GM23338 (cell line): ENCODE results near the gene FABP6. TPM values are rescaled to one million over a fixed set of nuclear protein-coding genes. Genes with fewer than 3 reads are reported as not detected.

Experiments
- ATAC-seq: fragments of 200-7000 bp; cut with Tn5 transposase; 3 replicates; pipeline ENCODE4 v1.9.1; 2020
- DNase-seq: peaks from one replicate; pipeline ENCODE4 v3.0.0-alpha.2; 2015; ENCODE audit warnings: low spot score
- H2AFZ ChIP-seq: fragments of 200-600 bp; sonication (generic); 2 replicates; pipeline ENCODE4 v1.8.0; 2016; ENCODE audit warnings: antibody characterized with exemption, mild to moderate bottlenecking, moderate library complexity
- H3F3A ChIP-seq: fragments of 200-600 bp; sonication (generic); replicated peaks from 2 replicates; pipeline ENCODE4 v1.8.0; 2017; ENCODE audit warnings: antibody characterized with exemption, mixed run types, low read depth
- H3K27ac ChIP-seq: fragments of 200-600 bp; sonication (generic); 2 replicates; pipeline ENCODE4 v1.6.1; 2016; ENCODE audit warnings: low read depth
- H3K27me3 ChIP-seq: fragments of 200-600 bp; sonication (generic); 2 replicates; pipeline ENCODE4 v1.8.0; 2016; ENCODE audit warnings: mild to moderate bottlenecking, mixed run types, moderate library complexity; ENCODE audit not compliant: insufficient read depth
- H3K36me3 ChIP-seq: fragments of 200-600 bp; sonication (generic); 2 replicates; pipeline ENCODE4 v1.8.0; 2016; ENCODE audit warnings: mild to moderate bottlenecking; ENCODE audit not compliant: insufficient read depth
- H3K4me1 ChIP-seq: fragments of 200-600 bp; sonication (generic); 2 replicates; pipeline ENCODE4 v1.8.0; 2016; ENCODE audit warnings: mild to moderate bottlenecking, moderate library complexity; ENCODE audit not compliant: insufficient read depth
- H3K4me2 ChIP-seq: fragments of 200-600 bp; sonication (generic); 2 replicates; pipeline ENCODE4 v1.7.1; 2017; ENCODE audit warnings: mixed run types
- H3K4me3 ChIP-seq: fragments of 200-600 bp; sonication (generic); 2 replicates; pipeline ENCODE4 v1.6.1; 2016; ENCODE audit warnings: mixed run types
- H3K79me2 ChIP-seq: fragments of 200-600 bp; sonication (generic); replicated peaks from 2 replicates; pipeline ENCODE4 v1.8.0; 2017; ENCODE audit warnings: mild to moderate bottlenecking; ENCODE audit not compliant: insufficient read depth
- H3K9me2 ChIP-seq: fragments of 200-600 bp; sonication (generic); 2 replicates; pipeline ENCODE4 v1.8.0; 2017; ENCODE audit not compliant: insufficient read depth
- H4K20me1 ChIP-seq: fragments of 200-600 bp; sonication (generic); replicated peaks from 2 replicates; pipeline ENCODE4 v1.8.0; 2017; ENCODE audit warnings: mild to moderate bottlenecking; ENCODE audit not compliant: insufficient read depth
- H3K27ac Mint-ChIP-seq: 2 replicates; pipeline ENCODE4 v1.8.0; 2020; ENCODE audit warnings: inconsistent platforms, mild to moderate bottlenecking, moderate library complexity, mixed read lengths
- H3K27me3 Mint-ChIP-seq: 3 replicates; pipeline ENCODE4 v1.8.0; 2022; ENCODE audit warnings: low read depth, mild to moderate bottlenecking, moderate library complexity, mixed read lengths, inconsistent platforms; ENCODE audit not compliant: insufficient read depth, poor library complexity
- H3K36me3 Mint-ChIP-seq: 3 replicates; pipeline ENCODE4 v1.8.0; 2021; ENCODE audit warnings: low read depth, mild to moderate bottlenecking, inconsistent platforms, moderate library complexity, mixed read lengths
- H3K4me1 Mint-ChIP-seq: 3 replicates; pipeline ENCODE4 v1.8.0; 2020; ENCODE audit warnings: mild to moderate bottlenecking, inconsistent platforms, mixed read lengths
- H3K4me3 Mint-ChIP-seq: 3 replicates; pipeline ENCODE4 v1.8.0; 2021; ENCODE audit warnings: moderate library complexity, mild to moderate bottlenecking, inconsistent platforms, mixed read lengths
- H3K9me3 Mint-ChIP-seq: 3 replicates; pipeline ENCODE4 v1.8.0; 2020; ENCODE audit warnings: moderate library complexity, mild to moderate bottlenecking, inconsistent platforms, mixed read lengths
- CREB1 ChIP-seq: fragments of 250-450 bp; sonication (Bioruptor Pico); IDR thresholded peaks from 2 replicates; pipeline ENCODE4 v1.5.0; 2020; ENCODE audit warnings: low read depth, mild to moderate bottlenecking, moderate library complexity
- EZH2 ChIP-seq: fragments of 200-600 bp; sonication (generic); IDR thresholded peaks from one replicate; pipeline ENCODE4 v1.8.0; 2017; ENCODE audit warnings: antibody characterized with exemption, mild to moderate bottlenecking, low read depth; ENCODE audit not compliant: unreplicated experiment
- EZH2phosphoT487 ChIP-seq: fragments of 200-600 bp; sonication (generic); IDR thresholded peaks from one replicate; pipeline ENCODE4 v1.8.1; 2018; ENCODE audit warnings: antibody characterized with exemption; ENCODE audit not compliant: unreplicated experiment
- NANOG ChIP-seq: IDR thresholded peaks from 2 replicates; pipeline ENCODE4 v1.6.1; 2016; ENCODE audit warnings: antibody characterized with exemption, borderline replicate concordance
- POLR2AphosphoS5 ChIP-seq: IDR thresholded peaks from 2 replicates; pipeline ENCODE4 v1.6.1; 2016; ENCODE audit warnings: antibody characterized with exemption, low read depth
- polyA plus RNA-seq: library from polyadenylated mRNA; unstranded; fragments of >200 nt; fragmentation: Nextera tagmentation; extraction: Ambion mirVana; gene quantifications from 2 replicates; pipeline ENCODE4 v1.2.1, GENCODE V29; 2016
- total RNA-seq: library from RNA; depleted of rRNA; stranded (reverse); fragments of >200 nt; shearing (Covaris generic); gene quantifications from 2 replicates; pipeline ENCODE4 v1.2.3, GENCODE V29; 2014
- TF ChIP-seq, protein P1 (sequence below): IDR thresholded peaks from 2 replicates; pipeline ENCODE4 v1.6.1; 2016; ENCODE audit warnings: antibody characterized with exemption
- TF ChIP-seq, protein P2 (sequence below): IDR thresholded peaks from one replicate; pipeline ENCODE4 v1.6.1; 2018; ENCODE audit warnings: antibody characterized with exemption; ENCODE audit not compliant: unreplicated experiment
- TF ChIP-seq, protein P3 (sequence below), 2 experiments: fragments of 200-600 bp in 1 of 2; sonication (generic) in 1 of 2; conservative IDR thresholded peaks; 2 replicates each; pipeline versions ENCODE4 v1.5.1 to v1.6.1; 2016 to 2017; ENCODE audit warnings: antibody characterized with exemption in 2 of 2, low read depth in 2 of 2, mild to moderate bottlenecking in 2 of 2, moderate library complexity in 1 of 2

Gene FABP6
- total and polyA plus RNA-seq, 2 experiments from 2014 or later: 2.2 to 7.5 TPM

DNA sequence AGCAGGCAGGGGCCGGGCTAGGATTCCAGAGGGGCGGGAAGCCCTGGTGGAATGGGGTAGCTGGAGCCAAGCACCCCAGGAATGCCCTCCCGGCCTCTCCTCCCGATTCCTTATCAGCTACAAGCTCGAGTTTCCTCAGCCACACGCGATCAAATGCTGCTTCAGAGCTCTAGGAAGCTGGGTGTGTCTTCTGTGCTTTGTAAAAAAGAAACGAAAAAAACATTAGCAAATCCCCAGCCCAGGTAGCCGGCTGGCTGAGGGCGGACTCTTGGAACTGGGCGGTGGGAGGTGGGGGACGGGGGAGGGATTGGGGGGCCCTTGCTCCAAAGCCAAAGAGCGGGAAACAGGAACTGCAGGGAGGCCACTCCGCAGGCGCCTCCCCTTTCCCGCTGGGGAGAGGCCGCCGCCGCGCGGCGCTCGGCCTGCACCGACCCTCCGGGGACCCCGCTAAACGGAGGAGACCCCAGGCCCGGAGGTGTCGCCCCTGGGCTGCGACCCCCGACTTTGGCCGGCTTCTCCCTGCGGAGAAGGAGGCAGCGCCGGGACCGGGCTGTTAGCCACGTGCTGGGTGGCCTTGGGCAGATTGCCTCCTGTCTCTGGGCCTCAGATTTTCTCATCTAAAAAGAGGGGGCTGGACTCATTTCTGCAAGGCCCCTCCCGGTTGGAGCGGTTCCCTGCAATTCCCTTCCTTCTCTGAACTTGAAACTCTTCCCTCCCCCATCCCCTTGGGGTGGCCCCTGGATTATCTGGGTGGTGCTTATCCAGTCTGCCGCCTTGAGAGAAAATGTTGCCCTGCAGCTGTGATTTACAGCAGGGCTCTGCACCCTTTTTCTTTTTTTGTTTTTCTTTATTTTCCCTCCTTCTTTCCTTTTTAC lies 40.9 kb upstream of the FABP6 start:
- TF ChIP-seq NANOG: no peak
- TF ChIP-seq, protein P1, sequence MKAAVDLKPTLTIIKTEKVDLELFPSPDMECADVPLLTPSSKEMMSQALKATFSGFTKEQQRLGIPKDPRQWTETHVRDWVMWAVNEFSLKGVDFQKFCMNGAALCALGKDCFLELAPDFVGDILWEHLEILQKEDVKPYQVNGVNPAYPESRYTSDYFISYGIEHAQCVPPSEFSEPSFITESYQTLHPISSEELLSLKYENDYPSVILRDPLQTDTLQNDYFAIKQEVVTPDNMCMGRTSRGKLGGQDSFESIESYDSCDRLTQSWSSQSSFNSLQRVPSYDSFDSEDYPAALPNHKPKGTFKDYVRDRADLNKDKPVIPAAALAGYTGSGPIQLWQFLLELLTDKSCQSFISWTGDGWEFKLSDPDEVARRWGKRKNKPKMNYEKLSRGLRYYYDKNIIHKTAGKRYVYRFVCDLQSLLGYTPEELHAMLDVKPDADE: 0 out of 2 replicates have a peak, but pooled peaks have one; percentile 8
- TF ChIP-seq POLR2AphosphoS5: peak; percentile 53
- TF ChIP-seq, protein P2, sequence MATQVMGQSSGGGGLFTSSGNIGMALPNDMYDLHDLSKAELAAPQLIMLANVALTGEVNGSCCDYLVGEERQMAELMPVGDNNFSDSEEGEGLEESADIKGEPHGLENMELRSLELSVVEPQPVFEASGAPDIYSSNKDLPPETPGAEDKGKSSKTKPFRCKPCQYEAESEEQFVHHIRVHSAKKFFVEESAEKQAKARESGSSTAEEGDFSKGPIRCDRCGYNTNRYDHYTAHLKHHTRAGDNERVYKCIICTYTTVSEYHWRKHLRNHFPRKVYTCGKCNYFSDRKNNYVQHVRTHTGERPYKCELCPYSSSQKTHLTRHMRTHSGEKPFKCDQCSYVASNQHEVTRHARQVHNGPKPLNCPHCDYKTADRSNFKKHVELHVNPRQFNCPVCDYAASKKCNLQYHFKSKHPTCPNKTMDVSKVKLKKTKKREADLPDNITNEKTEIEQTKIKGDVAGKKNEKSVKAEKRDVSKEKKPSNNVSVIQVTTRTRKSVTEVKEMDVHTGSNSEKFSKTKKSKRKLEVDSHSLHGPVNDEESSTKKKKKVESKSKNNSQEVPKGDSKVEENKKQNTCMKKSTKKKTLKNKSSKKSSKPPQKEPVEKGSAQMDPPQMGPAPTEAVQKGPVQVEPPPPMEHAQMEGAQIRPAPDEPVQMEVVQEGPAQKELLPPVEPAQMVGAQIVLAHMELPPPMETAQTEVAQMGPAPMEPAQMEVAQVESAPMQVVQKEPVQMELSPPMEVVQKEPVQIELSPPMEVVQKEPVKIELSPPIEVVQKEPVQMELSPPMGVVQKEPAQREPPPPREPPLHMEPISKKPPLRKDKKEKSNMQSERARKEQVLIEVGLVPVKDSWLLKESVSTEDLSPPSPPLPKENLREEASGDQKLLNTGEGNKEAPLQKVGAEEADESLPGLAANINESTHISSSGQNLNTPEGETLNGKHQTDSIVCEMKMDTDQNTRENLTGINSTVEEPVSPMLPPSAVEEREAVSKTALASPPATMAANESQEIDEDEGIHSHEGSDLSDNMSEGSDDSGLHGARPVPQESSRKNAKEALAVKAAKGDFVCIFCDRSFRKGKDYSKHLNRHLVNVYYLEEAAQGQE: no peak
- TF ChIP-seq, protein P3, sequence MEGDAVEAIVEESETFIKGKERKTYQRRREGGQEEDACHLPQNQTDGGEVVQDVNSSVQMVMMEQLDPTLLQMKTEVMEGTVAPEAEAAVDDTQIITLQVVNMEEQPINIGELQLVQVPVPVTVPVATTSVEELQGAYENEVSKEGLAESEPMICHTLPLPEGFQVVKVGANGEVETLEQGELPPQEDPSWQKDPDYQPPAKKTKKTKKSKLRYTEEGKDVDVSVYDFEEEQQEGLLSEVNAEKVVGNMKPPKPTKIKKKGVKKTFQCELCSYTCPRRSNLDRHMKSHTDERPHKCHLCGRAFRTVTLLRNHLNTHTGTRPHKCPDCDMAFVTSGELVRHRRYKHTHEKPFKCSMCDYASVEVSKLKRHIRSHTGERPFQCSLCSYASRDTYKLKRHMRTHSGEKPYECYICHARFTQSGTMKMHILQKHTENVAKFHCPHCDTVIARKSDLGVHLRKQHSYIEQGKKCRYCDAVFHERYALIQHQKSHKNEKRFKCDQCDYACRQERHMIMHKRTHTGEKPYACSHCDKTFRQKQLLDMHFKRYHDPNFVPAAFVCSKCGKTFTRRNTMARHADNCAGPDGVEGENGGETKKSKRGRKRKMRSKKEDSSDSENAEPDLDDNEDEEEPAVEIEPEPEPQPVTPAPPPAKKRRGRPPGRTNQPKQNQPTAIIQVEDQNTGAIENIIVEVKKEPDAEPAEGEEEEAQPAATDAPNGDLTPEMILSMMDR (conservative IDR thresholded peaks at IDR 0.05; ENCODE audit: low read depth in 2 of 2): peak in 1 of 2 experiments; percentile 29; a peak in 3 of 4 replicates
- TF ChIP-seq CREB1 (CRISPR knock-in tag): no peak
- TF ChIP-seq EZH2phosphoT487: no peak
- TF ChIP-seq EZH2: no peak
- peak overlapping the region; percentile 51 for H3K4me3 Mint-ChIP-seq
- H3K4me2 ChIP-seq: peak overlapping the region; percentile 70
- peaks cover 39% of the 10 kb centered on the region for H3K9me3 Mint-ChIP-seq
- H3K4me1 ChIP-seq: peaks cover 18% of the 10 kb centered on the region
- no peaks in the 10 kb centered on the region for H3K9me2 ChIP-seq
- H3K27me3 ChIP-seq: no peaks in the 10 kb centered on the region
- peak; percentile 84 for ATAC-seq
- H3K4me3 ChIP-seq: peak overlapping the region; percentile 47
- no peak overlapping the region for H2AFZ ChIP-seq
- H3K36me3 Mint-ChIP-seq: peaks cover 33% of the 10 kb centered on the region
- H3K27me3 Mint-ChIP-seq: peaks cover 17% of the 10 kb centered on the region
- H3K79me2 ChIP-seq: no peaks in the 10 kb centered on the region
- H3K36me3 ChIP-seq: peaks cover 7% of the 10 kb centered on the region; the same call in 1 of the 2 replicates
- H3K4me1 Mint-ChIP-seq: peaks cover 7% of the 10 kb centered on the region
- peaks cover 13% of the 10 kb centered on the region for H3F3A ChIP-seq
- peak; percentile 96 for DNase-seq
- peak overlapping the region; percentile 91 for H3K27ac Mint-ChIP-seq
- H4K20me1 ChIP-seq: no peaks in the 10 kb centered on the region
- peak overlapping the region; percentile 100 for H3K27ac ChIP-seq
